Measurements from ENCODE around the gene MLYCD. TPM values are rescaled to one million over a fixed set of nuclear protein-coding genes. Genes with fewer than 3 reads are reported as not detected.

Gene MLYCD
- total and polyA plus RNA-seq, 10 of the 15 experiments (the other 5 are each of a cell fraction or from before 2014, with no cell fraction given): 0.21 to 3.7 (median 1.7) TPM

DNA sequence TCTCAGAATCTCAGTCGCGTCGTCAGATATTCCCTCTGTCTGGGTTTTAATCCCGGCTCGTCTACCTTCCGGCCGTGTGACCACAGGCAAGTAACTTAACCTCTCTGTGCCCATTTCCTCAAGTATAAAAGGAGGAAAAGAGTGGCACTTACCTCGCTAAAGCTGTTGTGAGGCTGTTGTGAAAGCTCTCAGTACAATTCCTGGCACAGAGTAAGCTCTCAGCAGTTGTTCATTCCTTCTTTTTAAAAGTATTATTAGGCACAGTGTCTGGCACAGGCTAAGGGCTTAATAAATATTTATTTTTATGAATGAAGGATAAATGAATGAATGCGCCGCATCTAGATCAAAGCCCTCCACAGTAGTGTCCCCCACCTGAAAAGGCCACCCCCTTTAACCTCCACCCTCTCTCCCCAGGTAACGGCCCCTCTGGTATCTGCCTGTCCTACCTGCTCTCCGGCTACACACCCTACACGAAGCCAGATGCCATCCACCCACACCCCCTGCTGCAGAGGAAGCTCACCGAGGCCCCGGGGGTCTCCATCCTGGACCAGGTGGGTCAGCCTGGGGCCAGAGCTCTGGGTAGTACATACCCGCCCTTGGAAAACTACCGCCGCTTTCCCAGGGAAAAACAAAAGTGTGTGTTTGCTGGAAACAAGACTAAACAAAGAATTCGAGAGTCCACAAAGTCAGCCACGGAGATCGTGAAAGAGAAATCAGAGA lies 60.1 kb downstream of the MLYCD start:
- H3K4me2 ChIP-seq (ENCODE audit: control insufficient read depth, insufficient read depth): no peak overlapping the region
- no peaks in the 10 kb centered on the region for H3K27me3 ChIP-seq (replicated peaks in 1 of 2; ENCODE audit: control insufficient read depth in 2 of 2, insufficient read depth in 2 of 2, low read length in 1 of 2)
- H3K9me3 ChIP-seq (replicated peaks; ENCODE audit: control insufficient read depth, insufficient read depth, low read length): no peaks in the 10 kb centered on the region
- TF ChIP-seq ZNF274 (IDR thresholded peaks at IDR 0.05; ENCODE audit: insufficient read depth, insufficient read length): no peak
- TF ChIP-seq PML (IDR thresholded peaks at IDR 0.05; ENCODE audit: low read length): no peak
- no peak for TF ChIP-seq SUPT20H (IDR thresholded peaks at IDR 0.05; ENCODE audit: borderline replicate concordance, control insufficient read depth, low read depth, low read length)
- WGBS (ENCODE audit: insufficient coverage, insufficient replicate concordance, low lambda C conversion rate, missing lambda C conversion rate): 60% methylated on average over 21 of the region's 21 CpGs
- BruUV-seq (replicated peaks): no TSS peak
- ChIA-PET SMC1A (ENCODE audit: uncharacterized antibody, unreplicated experiment) (no interaction called here), CTCF (interaction anchor here (1.2 to 1.7 kb wide), 3 partner anchors 106 to 228 kb away, joined by 4 to 13 read pairs (median 5); partner anchors contain the start of gene TAF1C), RAD21 (ENCODE audit: unreplicated experiment) (no interaction called here), POLR2A (no interaction called here)
- no peak overlapping the region for H3K9ac ChIP-seq (ENCODE audit: control insufficient read depth, insufficient read depth, low read length)
- intact Hi-C loops (cut with micrococcal nuclease; ENCODE audit: unreplicated experiment) (loop anchor here (5.0 to 10.0 kb wide), 3 partner anchors 228 to 546 kb away; partner anchors contain the start of genes MEAK7 and TAF1C), in situ Hi-C loops (cut with MboI) (loop anchor here (5.0 to 10.0 kb wide), 3 partner anchors 103 to 646 kb away; no protein-coding TSS in a partner anchor)
- H3K4me1 ChIP-seq (ENCODE audit: control insufficient read depth, insufficient read depth, low read length): no peaks in the 10 kb centered on the region
- H3K36me3 ChIP-seq (ENCODE audit: control insufficient read depth in 2 of 2, insufficient read depth in 2 of 2, low read length in 1 of 2): no peaks in the 10 kb centered on the region
- no peaks in the 10 kb centered on the region for H4K20me1 ChIP-seq (ENCODE audit: control insufficient read depth, insufficient read depth)
- H3K27ac ChIP-seq (ENCODE audit: control insufficient read depth, insufficient read depth): no peak overlapping the region
- no peak overlapping the region for H2AFZ ChIP-seq (ENCODE audit: control insufficient read depth, low read depth, low read length)
- ATAC-seq: no peak
- no peaks in the 10 kb centered on the region for H3K79me2 ChIP-seq (ENCODE audit: control insufficient read depth, insufficient read depth, low read length)
- DNase-seq (ENCODE audit: low read depth, low spot score): no peak
- FAIRE-seq: no peak
- no peak overlapping the region for H3K4me3 ChIP-seq

DNA sequence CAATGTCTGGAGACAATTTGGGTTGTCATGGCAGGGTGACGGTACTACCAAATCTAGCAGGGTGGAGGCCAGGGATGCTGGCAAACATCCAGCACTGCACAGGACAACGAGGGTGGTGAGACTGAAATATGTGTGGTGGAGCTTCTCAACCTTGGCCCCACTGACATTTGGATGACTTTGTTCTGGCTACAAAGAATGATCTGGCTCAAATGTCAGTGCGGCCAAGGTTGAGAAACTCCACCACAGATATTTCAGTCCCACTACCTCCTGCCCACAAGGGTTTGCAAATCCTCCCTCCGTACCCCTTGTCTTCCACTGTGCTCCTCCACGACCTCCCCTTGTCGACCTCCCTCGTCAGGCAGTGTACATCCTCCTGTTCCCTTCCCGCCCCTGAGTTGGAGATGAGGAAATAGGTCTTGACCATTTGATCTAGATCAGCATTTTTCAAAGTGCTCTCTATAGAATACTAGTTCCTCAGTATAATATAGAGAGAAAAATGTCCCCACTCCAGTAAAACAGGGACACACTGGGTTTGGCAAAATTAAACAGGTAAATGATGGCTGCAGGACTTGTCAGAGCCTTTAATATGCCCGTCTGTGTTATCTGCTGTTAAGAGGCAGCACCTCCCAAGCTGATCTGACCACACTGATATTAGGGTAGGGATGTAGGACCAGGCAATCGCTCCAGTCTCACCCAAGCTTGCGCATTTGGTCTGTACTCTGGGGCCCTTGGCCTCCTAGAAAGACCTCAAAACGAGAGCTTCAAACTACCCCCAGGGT lies 60.9 kb downstream of the MLYCD start:
- no peaks in the 10 kb centered on the region for H3K4me1 ChIP-seq (ENCODE audit: control insufficient read depth, insufficient read depth, low read length)
- H3K4me2 ChIP-seq (ENCODE audit: control insufficient read depth, insufficient read depth): no peak overlapping the region
- H3K36me3 ChIP-seq (ENCODE audit: control insufficient read depth in 2 of 2, insufficient read depth in 2 of 2, low read length in 1 of 2): no peaks in the 10 kb centered on the region
- DNase-seq (ENCODE audit: low read depth, low spot score) (no peak), FAIRE-seq (no peak), ATAC-seq (no peak)
- ChIA-PET SMC1A (ENCODE audit: uncharacterized antibody, unreplicated experiment) (no interaction called here), RAD21 (ENCODE audit: unreplicated experiment) (no interaction called here), CTCF (no interaction called here), POLR2A (no interaction called here)
- in situ Hi-C loops (cut with MboI): loop anchor here (5.0 to 10.0 kb wide), 3 partner anchors 102 to 645 kb away; no protein-coding TSS in a partner anchor
- no peaks in the 10 kb centered on the region for H4K20me1 ChIP-seq (ENCODE audit: control insufficient read depth, insufficient read depth)
- no TSS peak for BruUV-seq (replicated peaks)
- no peaks in the 10 kb centered on the region for H3K79me2 ChIP-seq (ENCODE audit: control insufficient read depth, insufficient read depth, low read length)
- no peaks in the 10 kb centered on the region for H3K27me3 ChIP-seq (replicated peaks in 1 of 2; ENCODE audit: control insufficient read depth in 2 of 2, insufficient read depth in 2 of 2, low read length in 1 of 2)
- TF ChIP-seq POLR2A (IDR thresholded peaks at IDR 0.05; ENCODE audit: low read depth, low read length) (no peak), NFXL1 (IDR thresholded peaks at IDR 0.05; ENCODE audit: borderline replicate concordance) (no peak), FOXM1 (IDR thresholded peaks at IDR 0.05; ENCODE audit: low read depth, low read length) (no peak), NRF1 (conservative IDR thresholded peaks at IDR 0.05; ENCODE audit: low read depth, low read length) (no peak), ASH2L (IDR thresholded peaks at IDR 0.05; ENCODE audit: borderline replicate concordance, low read depth) (no peak), POLR2AphosphoS2 (IDR thresholded peaks at IDR 0.05; ENCODE audit: low read depth, low read length) (no peak)
- no peak overlapping the region for H2AFZ ChIP-seq (ENCODE audit: control insufficient read depth, low read depth, low read length)
- H3K27ac ChIP-seq (ENCODE audit: control insufficient read depth, insufficient read depth): no peak overlapping the region
- H3K9me3 ChIP-seq (replicated peaks; ENCODE audit: control insufficient read depth, insufficient read depth, low read length): no peaks in the 10 kb centered on the region
- H3K9ac ChIP-seq (ENCODE audit: control insufficient read depth, insufficient read depth, low read length): no peak overlapping the region
- intact Hi-C loops (cut with micrococcal nuclease; ENCODE audit: unreplicated experiment): loop anchor here (5.0 to 10.0 kb wide), 3 partner anchors 227 to 545 kb away; partner anchors contain the start of genes MEAK7 and TAF1C
- WGBS (ENCODE audit: insufficient coverage, insufficient replicate concordance, low lambda C conversion rate, missing lambda C conversion rate): 30% methylated on average over 12 of the region's 12 CpGs
- H3K4me3 ChIP-seq: no peak overlapping the region

Data from GM12878 (cell line).